Measurements from ENCODE around the gene GPRC5A. TPM values are rescaled to one million over a fixed set of nuclear protein-coding genes. Genes with fewer than 3 reads are reported as not detected.

Gene GPRC5A
- total RNA-seq, 4 donors from 2014 or later, result 1.4 to 21.9 (median 3.0) TPM

GRCh38 chr12:12930633-12931219 is 39.4 kb downstream of the GPRC5A start:
- WGBS, 2 donors (ENCODE audit: low coverage in 1 of 2), result 96 to 100% methylated on average over 1 to 2 of the region's 2 CpGs
- TF ChIP-seq EP300 (IDR thresholded peaks at IDR 0.05), result no peak
- TF ChIP-seq POLR2AphosphoS5 (IDR thresholded peaks at IDR 0.05), result no peak
- TF ChIP-seq POLR2A (IDR thresholded peaks at IDR 0.05), result no peak
- no peak for TF ChIP-seq CTCF (IDR thresholded peaks at IDR 0.05)
- H3K4me1 ChIP-seq, result no peaks in the 10 kb centered on the region
- no peaks in the 10 kb centered on the region for H3K9me3 ChIP-seq
- H3K27ac ChIP-seq, result no peak overlapping the region
- no peak overlapping the region for H3K4me3 ChIP-seq
- no peaks in the 10 kb centered on the region for H3K36me3 ChIP-seq
- no peaks in the 10 kb centered on the region for H3K27me3 ChIP-seq
- ATAC-seq, result no peak

- no peak for ATAC-seq
- Histone ChIP-seq H3K27me3 (no peaks in the 10 kb centered on the region), H3K4me1 (no peaks in the 10 kb centered on the region), H3K9me3 (no peaks in the 10 kb centered on the region), H3K36me3 (no peaks in the 10 kb centered on the region), H3K4me3 (no peak overlapping the region), H3K27ac (no peak overlapping the region)
- 89% methylated on average over 4 of the region's 4 CpGs for WGBS, 2 donors (ENCODE audit: low coverage in 1 of 2)
- TF ChIP-seq EP300 (IDR thresholded peaks at IDR 0.05) (no peak), POLR2A (IDR thresholded peaks at IDR 0.05) (no peak), CTCF (IDR thresholded peaks at IDR 0.05) (no peak), POLR2AphosphoS5 (IDR thresholded peaks at IDR 0.05) (no peak)
These were observed 42.4 kb downstream of the GPRC5A start for GRCh38 chr12:12933742-12934141.

- H3K36me3 ChIP-seq, result no peaks in the 10 kb centered on the region
- no peak for TF ChIP-seq EP300 (IDR thresholded peaks at IDR 0.05)
- no peak for TF ChIP-seq CTCF (IDR thresholded peaks at IDR 0.05)
- TF ChIP-seq POLR2A (IDR thresholded peaks at IDR 0.05), result no peak
- TF ChIP-seq POLR2AphosphoS5 (IDR thresholded peaks at IDR 0.05), result no peak
- no peaks in the 10 kb centered on the region for H3K4me1 ChIP-seq
- no peaks in the 10 kb centered on the region for H3K9me3 ChIP-seq
- H3K4me3 ChIP-seq, result no peak overlapping the region
- ATAC-seq, result no peak
- no peaks in the 10 kb centered on the region for H3K27me3 ChIP-seq
- H3K27ac ChIP-seq, result no peak overlapping the region
- 39 to 53% methylated on average over 8 of the region's 8 CpGs for WGBS, 2 donors (ENCODE audit: low coverage in 1 of 2)
These were observed 43.2 kb downstream of the GPRC5A start for GRCh38 chr12:12934556-12934955.

- 93 to 98% methylated on average over 2 to 6 of the region's 11 CpGs for WGBS, 2 donors (ENCODE audit: low coverage in 1 of 2)
- Histone ChIP-seq H3K36me3 (no peaks in the 10 kb centered on the region), H3K4me3 (no peak overlapping the region), H3K4me1 (no peaks in the 10 kb centered on the region), H3K27ac (no peak overlapping the region), H3K9me3 (no peaks in the 10 kb centered on the region), H3K27me3 (no peaks in the 10 kb centered on the region)
- no peak for ATAC-seq
- TF ChIP-seq CTCF (IDR thresholded peaks at IDR 0.05) (no peak), POLR2A (IDR thresholded peaks at IDR 0.05) (no peak), EP300 (IDR thresholded peaks at IDR 0.05) (no peak), POLR2AphosphoS5 (IDR thresholded peaks at IDR 0.05) (no peak)
These were observed 45.7 kb downstream of the GPRC5A start for GRCh38 chr12:12936983-12937491.

- H3K9me3 ChIP-seq, result no peaks in the 10 kb centered on the region
- no peak for ATAC-seq
- TF ChIP-seq CTCF (IDR thresholded peaks at IDR 0.05), result no peak
- TF ChIP-seq EP300 (IDR thresholded peaks at IDR 0.05), result no peak
- no peak for TF ChIP-seq POLR2AphosphoS5 (IDR thresholded peaks at IDR 0.05)
- TF ChIP-seq POLR2A (IDR thresholded peaks at IDR 0.05), result no peak
- H3K27ac ChIP-seq, result no peak overlapping the region
- H3K27me3 ChIP-seq, result no peaks in the 10 kb centered on the region
- H3K4me3 ChIP-seq, result no peak overlapping the region
- peaks cover 0 to 3% (median 0%) of the 10 kb centered on the region in 3 donors for H3K4me1 ChIP-seq
- WGBS, 2 donors (ENCODE audit: low coverage in 1 of 2), result 73 to 80% methylated on average over 3 to 5 of the region's 5 CpGs
- H3K36me3 ChIP-seq, result no peaks in the 10 kb centered on the region
These were observed 47.2 kb downstream of the GPRC5A start for GRCh38 chr12:12938541-12938940.
